ENCODE data around the gene AKR1B1. TPM values are rescaled to one million over a fixed set of nuclear protein-coding genes. Genes with fewer than 3 reads are reported as not detected.

AKR1B1 gene
- total RNA-seq, 3 donors from 2014 or later (not counting 1 experiment from before 2014, with no cell fraction given) = 68.4 to 106 (median 85.1) TPM

- Histone ChIP-seq H3K27ac (ENCODE audit: low read length) (no peak overlapping the region), H3K36me3 (ENCODE audit: control insufficient read depth, insufficient read depth, low read length) (no peaks in the 10 kb centered on the region), H3K4me3 (ENCODE audit: low read length) (no peak overlapping the region), H3K27me3 (ENCODE audit: control insufficient read depth, insufficient read depth, low read length) (no peaks in the 10 kb centered on the region), H3K4me1 (ENCODE audit: control insufficient read depth, insufficient read depth, low read length) (no peaks in the 10 kb centered on the region), H3K9me3 (ENCODE audit: control insufficient read depth, insufficient read depth, low read length) (no peaks in the 10 kb centered on the region)
- H3K4me3 Mint-ChIP-seq = no peak overlapping the region
- H3K9me3 Mint-ChIP-seq = no peaks in the 10 kb centered on the region
- TF ChIP-seq, protein P1, sequence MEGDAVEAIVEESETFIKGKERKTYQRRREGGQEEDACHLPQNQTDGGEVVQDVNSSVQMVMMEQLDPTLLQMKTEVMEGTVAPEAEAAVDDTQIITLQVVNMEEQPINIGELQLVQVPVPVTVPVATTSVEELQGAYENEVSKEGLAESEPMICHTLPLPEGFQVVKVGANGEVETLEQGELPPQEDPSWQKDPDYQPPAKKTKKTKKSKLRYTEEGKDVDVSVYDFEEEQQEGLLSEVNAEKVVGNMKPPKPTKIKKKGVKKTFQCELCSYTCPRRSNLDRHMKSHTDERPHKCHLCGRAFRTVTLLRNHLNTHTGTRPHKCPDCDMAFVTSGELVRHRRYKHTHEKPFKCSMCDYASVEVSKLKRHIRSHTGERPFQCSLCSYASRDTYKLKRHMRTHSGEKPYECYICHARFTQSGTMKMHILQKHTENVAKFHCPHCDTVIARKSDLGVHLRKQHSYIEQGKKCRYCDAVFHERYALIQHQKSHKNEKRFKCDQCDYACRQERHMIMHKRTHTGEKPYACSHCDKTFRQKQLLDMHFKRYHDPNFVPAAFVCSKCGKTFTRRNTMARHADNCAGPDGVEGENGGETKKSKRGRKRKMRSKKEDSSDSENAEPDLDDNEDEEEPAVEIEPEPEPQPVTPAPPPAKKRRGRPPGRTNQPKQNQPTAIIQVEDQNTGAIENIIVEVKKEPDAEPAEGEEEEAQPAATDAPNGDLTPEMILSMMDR (IDR thresholded peaks at IDR 0.05) = no peak
- DNase-seq = no peak
- 58% methylated on average over 2 of the region's 3 CpGs for WGBS (ENCODE audit: insufficient coverage)
- no peak for ATAC-seq
- H3K36me3 Mint-ChIP-seq = no peaks in the 10 kb centered on the region
- no peak overlapping the region for H3K27ac Mint-ChIP-seq
- intact Hi-C loops (cut with micrococcal nuclease) = no loop called here
- H3K27me3 Mint-ChIP-seq (ENCODE audit: low read depth in 2 of 2) = peaks cover 7 to 39% of the 10 kb centered on the region in 2 donors
- H3K4me1 Mint-ChIP-seq = no peaks in the 10 kb centered on the region
These were observed 43.8 kb upstream of the AKR1B1 start for GRCh38 chr7:134502463-134503371.

GRCh38 chr7:134500982-134501381, 42.1 kb upstream of the AKR1B1 start:
- Mint-ChIP-seq H3K27me3 (ENCODE audit: low read depth in 2 of 2) (peaks cover 7 to 40% of the 10 kb centered on the region in 2 donors), H3K4me3 (no peak overlapping the region), H3K4me1 (no peaks in the 10 kb centered on the region), H3K9me3 (no peaks in the 10 kb centered on the region), H3K36me3 (no peaks in the 10 kb centered on the region), H3K27ac (no peak overlapping the region)
- Histone ChIP-seq H3K27me3 (ENCODE audit: control insufficient read depth, insufficient read depth, low read length) (peaks cover 2% of the 10 kb centered on the region), H3K36me3 (ENCODE audit: control insufficient read depth, insufficient read depth, low read length) (no peaks in the 10 kb centered on the region), H3K4me3 (ENCODE audit: low read length) (no peak overlapping the region), H3K27ac (ENCODE audit: low read length) (no peak overlapping the region), H3K4me1 (ENCODE audit: control insufficient read depth, insufficient read depth, low read length) (no peaks in the 10 kb centered on the region), H3K9me3 (ENCODE audit: control insufficient read depth, insufficient read depth, low read length) (no peaks in the 10 kb centered on the region)
- ATAC-seq (peak in 1 of 3 donors; percentile 60), DNase-seq (no peak)
- intact Hi-C loops (cut with micrococcal nuclease) = no loop called here
- TF ChIP-seq, protein P1 (IDR thresholded peaks at IDR 0.05) = no peak
- WGBS (ENCODE audit: insufficient coverage) = 89% methylated on average over 2 of the region's 5 CpGs

DNA sequence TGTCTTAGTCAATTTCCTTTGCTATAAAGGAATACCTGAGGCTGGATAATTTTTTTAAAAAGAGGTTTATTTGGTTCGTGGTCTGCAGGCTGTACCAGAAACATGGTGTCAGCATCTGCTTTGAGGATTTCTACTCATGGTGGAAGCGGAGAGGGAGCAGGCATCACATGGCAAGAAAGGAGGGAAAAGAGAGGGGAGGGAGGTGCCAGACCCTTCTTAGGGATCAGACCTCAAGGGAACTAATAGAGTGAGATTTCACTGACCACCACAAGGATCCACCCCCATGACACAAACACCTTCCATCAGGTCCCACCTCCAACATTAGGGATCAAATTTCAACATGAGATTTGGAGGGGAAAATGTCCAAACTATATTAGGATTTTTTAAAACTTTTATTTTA, 41.5 kb upstream of the AKR1B1 start:
- WGBS (ENCODE audit: insufficient coverage) = 95% methylated on average over 2 of the region's 2 CpGs
- no peak overlapping the region for H3K27ac ChIP-seq (ENCODE audit: low read length)
- TF ChIP-seq, protein P1 (IDR thresholded peaks at IDR 0.05) = no peak
- H3K9me3 ChIP-seq (ENCODE audit: control insufficient read depth, insufficient read depth, low read length) = no peaks in the 10 kb centered on the region
- no peaks in the 10 kb centered on the region for H3K4me1 ChIP-seq (ENCODE audit: control insufficient read depth, insufficient read depth, low read length)
- H3K36me3 Mint-ChIP-seq = no peaks in the 10 kb centered on the region
- intact Hi-C loops (cut with micrococcal nuclease) = no loop called here
- no peak overlapping the region for H3K4me3 ChIP-seq (ENCODE audit: low read length)
- no peaks in the 10 kb centered on the region for H3K9me3 Mint-ChIP-seq
- no peak overlapping the region for H3K27ac Mint-ChIP-seq
- DNase-seq (no peak), ATAC-seq (no peak)
- no peaks in the 10 kb centered on the region for H3K36me3 ChIP-seq (ENCODE audit: control insufficient read depth, insufficient read depth, low read length)
- peaks cover 7 to 40% of the 10 kb centered on the region in 2 donors for H3K27me3 Mint-ChIP-seq (ENCODE audit: low read depth in 2 of 2)
- no peaks in the 10 kb centered on the region for H3K4me1 Mint-ChIP-seq
- peaks cover 2% of the 10 kb centered on the region for H3K27me3 ChIP-seq (ENCODE audit: control insufficient read depth, insufficient read depth, low read length)
- no peak overlapping the region for H3K4me3 Mint-ChIP-seq

Measured in natural killer cell (primary cell).